Vagina (tissue), 2 donors: ENCODE measurements around the gene UBD.

Source experiments
- CTCF ChIP-seq, 3 experiments: fragments of 450-650 bp in 2 of 3; fragments of 200-600 bp in 1 of 3; sonication (generic) in 1 of 3; IDR thresholded peaks; one replicate each; pipeline ENCODE4 v1.5.1; 2017 to 2019; ENCODE audit warnings: antibody characterized with exemption in 3 of 3, mild to moderate bottlenecking in 2 of 3, moderate library complexity in 2 of 3
- POLR2AphosphoS5 ChIP-seq, 2 donors: sonication (generic); formaldehyde crosslinking; IDR thresholded peaks; one replicate each; pipeline ENCODE4 v1.9.0; 2017; ENCODE audit warnings: antibody characterized with exemption in 2 of 2, mild to moderate bottlenecking in 2 of 2, low read depth in 1 of 2; ENCODE audit not compliant: insufficient read depth in 1 of 2

GRCh38 chr6:29593199-29593855 lies 33.8 kb upstream of the UBD start:
- TF ChIP-seq CTCF (IDR thresholded peaks at IDR 0.05) = no peak
- TF ChIP-seq POLR2AphosphoS5 (IDR thresholded peaks at IDR 0.05; ENCODE audit: insufficient read depth in 1 of 2, low read depth in 1 of 2) = no peak
